GM18499 (cell line): Measurements from ENCODE around the gene RPL5.
A peak's percentile ranks its signal among the peaks of the same experiment; 100 is the strongest.
"Not testable (repeated sequence)": the region's sequence is repeated elsewhere in the genome, so short reads cannot be mapped to it uniquely, and the experiment has no call there.

Source experiments
- ATAC-seq: cut with Tn5 transposase; IDR thresholded peaks from one replicate; pipeline ENCODE4 v1.9.1; 2021; ENCODE audit warnings: moderate number of reproducible peaks; ENCODE audit not compliant: insufficient read depth, unreplicated experiment

Gene RPL5

GRCh38 chr1:92831762-92832536 is at the start of gene RPL5:
TSS of gene RPL5 (plus strand) at chr1:92832040. CDS start at chr1:92832115, 75 bp downstream.
- peak; percentile 96 for ATAC-seq

- ATAC-seq: not testable (repeated sequence)
These were observed 48.3 kb upstream of the RPL5 start for GRCh38 chr1:92783550-92783949.

GRCh38 chr1:92784021-92784638 is 47.7 kb upstream of the RPL5 start:
- ATAC-seq: no peak

- ATAC-seq: peak; percentile 82
These were observed 47.0 kb upstream of the RPL5 start, which contains the start of gene EVI5 for GRCh38 chr1:92784639-92785500. TSS of gene EVI5 (minus strand) at chr1:92785108. CDS start at chr1:92736546, 48,562 bp downstream.

- ATAC-seq: no peak
These were observed 45.5 kb upstream of the RPL5 start for GRCh38 chr1:92786111-92786901.

GRCh38 chr1:92790081-92790480 is 41.8 kb upstream of the RPL5 start:
- ATAC-seq: no peak

- ATAC-seq: no peak
These were observed 41.0 kb upstream of the RPL5 start for GRCh38 chr1:92790867-92791266.

GRCh38 chr1:92791487-92792066 is 40.3 kb upstream of the RPL5 start:
- ATAC-seq: no peak

- ATAC-seq: no peak
These were observed 39.5 kb upstream of the RPL5 start for GRCh38 chr1:92792340-92792782.

- ATAC-seq: no peak
These were observed 36.7 kb upstream of the RPL5 start for GRCh38 chr1:92795166-92795565.

GRCh38 chr1:92797297-92797696 is 34.5 kb upstream of the RPL5 start:
- no peak for ATAC-seq

- no peak for ATAC-seq
These were observed 33.9 kb upstream of the RPL5 start for GRCh38 chr1:92797961-92798360.

- ATAC-seq: no peak
These were observed 28.5 kb upstream of the RPL5 start for GRCh38 chr1:92803140-92803887.

GRCh38 chr1:92804721-92805201 is 27.1 kb upstream of the RPL5 start:
- no peak for ATAC-seq

- no peak for ATAC-seq
These were observed 26.6 kb upstream of the RPL5 start for GRCh38 chr1:92805216-92805615.

GRCh38 chr1:92808381-92808780 is 23.5 kb upstream of the RPL5 start:
- no peak for ATAC-seq

- ATAC-seq: no peak
These were observed 15.1 kb upstream of the RPL5 start for GRCh38 chr1:92816732-92817131.

GRCh38 chr1:92817137-92817697 is 14.6 kb upstream of the RPL5 start:
- ATAC-seq: no peak
